Stimulated activated CD8-positive, alpha-beta memory T cell treated with anti-CD3 and anti-CD28 coated beads, Interleukin-7, amount 100 ng/mL, for 48 hours (primary cell): ENCODE data around the gene PDGFC.
"Not testable (repeated sequence)": the region's sequence is repeated elsewhere in the genome, so short reads cannot be mapped to it uniquely, and the experiment has no call there.

Source experiments
- DNase-seq, 2 donors: peaks; one replicate each; pipeline ENCODE4 v3.0.0-alpha.2; 2020; ENCODE audit warnings: low read depth in 1 of 2; ENCODE audit errors: extremely low read depth in 1 of 2

Gene PDGFC

GRCh38 chr4:156953001-156953400 is 18.6 kb downstream of the PDGFC start:
- no peak for DNase-seq

GRCh38 chr4:156952078-156952759 is 19.4 kb downstream of the PDGFC start:
- DNase-seq: no peak

DNA sequence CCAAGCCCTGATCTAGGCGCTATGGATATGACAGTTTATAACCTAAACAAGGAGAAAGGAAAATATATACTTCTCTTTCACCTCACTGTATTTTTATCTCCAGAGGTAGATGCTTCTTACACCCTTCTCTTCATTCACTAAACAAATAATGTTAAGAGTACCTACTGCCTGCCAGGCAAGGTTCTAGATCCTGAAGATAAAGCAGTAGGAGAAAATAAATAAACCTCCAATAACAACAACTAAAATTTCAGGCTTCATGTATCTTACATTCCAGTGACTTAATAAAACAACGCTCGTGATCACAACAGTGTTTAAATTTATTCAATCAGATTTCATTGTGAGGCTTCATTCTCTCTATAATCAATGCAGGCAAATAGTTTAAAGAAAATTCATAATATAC is 20.7 kb downstream of the PDGFC start:
- DNase-seq: no peak

DNA sequence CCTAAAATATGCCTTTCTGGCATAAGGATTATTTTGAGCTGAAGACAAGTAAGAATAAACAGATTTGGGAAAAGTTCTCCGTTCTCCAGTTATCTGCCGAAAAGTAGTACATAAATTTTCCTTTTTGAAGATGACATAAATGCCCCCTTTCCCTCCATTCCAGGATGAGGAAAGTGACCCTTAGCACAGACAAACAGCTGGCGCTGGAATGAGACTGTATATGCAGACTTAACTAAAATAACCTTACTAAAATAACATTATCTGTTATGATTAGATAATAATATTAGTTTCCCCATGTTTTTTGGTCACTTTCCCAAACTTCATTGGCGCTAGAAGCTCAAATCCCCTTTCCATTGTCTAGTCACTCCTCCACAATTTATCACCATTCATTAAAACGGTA is 21.5 kb downstream of the PDGFC start:
- DNase-seq: no peak

GRCh38 chr4:156949373-156949814 is 22.2 kb downstream of the PDGFC start:
- DNase-seq: no peak

- no peak for DNase-seq
These were observed 22.9 kb downstream of the PDGFC start for GRCh38 chr4:156948738-156949137.

- no peak for DNase-seq
These were observed 23.5 kb downstream of the PDGFC start for GRCh38 chr4:156948133-156948532.

GRCh38 chr4:156946516-156947424 is 24.8 kb downstream of the PDGFC start:
- DNase-seq: no peak

- no peak for DNase-seq
These were observed 26.1 kb downstream of the PDGFC start for GRCh38 chr4:156945532-156945931.

GRCh38 chr4:156942991-156943390 is 28.6 kb downstream of the PDGFC start:
- DNase-seq: no peak

DNA sequence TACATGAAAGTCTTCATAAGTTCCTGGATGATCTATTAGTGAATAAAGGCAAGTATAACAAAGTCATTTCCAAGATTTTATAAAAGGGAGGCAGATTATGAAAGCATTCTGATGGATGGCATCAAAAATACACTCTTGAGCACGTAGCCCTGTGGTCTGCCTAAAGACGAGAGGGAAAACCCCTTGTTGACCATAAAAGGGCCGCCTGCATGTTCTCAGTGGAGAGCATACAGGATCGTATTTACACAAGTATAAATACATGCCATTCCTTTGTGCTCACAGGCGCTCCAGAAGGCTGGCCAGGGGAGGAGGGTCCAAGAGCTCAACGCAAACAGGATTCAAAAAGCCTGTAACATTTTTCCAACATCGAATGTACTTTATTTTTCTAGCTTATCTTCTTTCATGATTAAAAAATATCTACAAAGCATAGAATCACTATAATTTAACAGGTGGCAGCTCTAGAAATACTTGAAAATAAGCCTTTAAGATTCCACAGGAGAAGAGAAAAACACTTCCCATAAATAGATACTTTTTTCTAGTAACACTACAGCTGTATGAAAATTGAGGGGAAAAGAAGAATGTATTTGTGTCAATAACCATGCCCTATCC is 29.6 kb downstream of the PDGFC start:
- DNase-seq: no peak

DNA sequence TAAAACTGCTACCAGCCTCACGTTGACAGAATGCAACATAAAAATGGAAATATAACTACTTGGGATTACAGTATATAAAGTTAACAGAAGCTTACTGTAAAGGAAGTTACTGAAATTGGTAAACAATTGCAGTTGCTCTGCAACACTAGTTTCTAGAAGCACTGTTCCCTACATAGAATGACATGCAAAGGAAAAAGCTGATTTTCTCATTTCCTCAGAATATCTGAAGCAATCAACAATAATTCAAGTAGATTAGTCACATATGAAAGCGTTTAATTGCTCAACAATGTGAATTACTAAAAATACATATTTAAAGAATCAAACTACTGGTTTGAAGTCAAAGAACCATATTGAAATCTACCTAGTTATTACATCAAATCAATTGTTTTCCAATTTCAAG is 31.8 kb downstream of the PDGFC start:
- no peak for DNase-seq

GRCh38 chr4:156939139-156939538 is 32.5 kb downstream of the PDGFC start:
- DNase-seq: no peak

DNA sequence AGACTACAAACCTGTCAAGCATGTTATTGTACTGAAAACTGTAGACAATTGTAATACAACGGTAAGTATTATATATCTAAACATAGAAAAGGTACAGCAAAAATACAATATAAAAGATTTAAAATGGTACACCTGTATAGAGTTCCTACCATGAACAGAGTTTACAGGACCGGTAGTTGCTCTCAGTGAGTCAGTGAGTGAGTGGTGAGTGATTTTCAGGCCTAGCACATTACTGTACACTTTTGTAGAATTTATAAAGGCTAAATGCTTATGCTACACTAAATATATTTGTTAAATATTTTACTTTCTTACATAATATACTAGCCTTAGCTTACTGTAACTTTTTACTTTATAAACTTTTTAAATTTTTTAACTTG is 37.4 kb downstream of the PDGFC start:
- DNase-seq: no peak

DNA sequence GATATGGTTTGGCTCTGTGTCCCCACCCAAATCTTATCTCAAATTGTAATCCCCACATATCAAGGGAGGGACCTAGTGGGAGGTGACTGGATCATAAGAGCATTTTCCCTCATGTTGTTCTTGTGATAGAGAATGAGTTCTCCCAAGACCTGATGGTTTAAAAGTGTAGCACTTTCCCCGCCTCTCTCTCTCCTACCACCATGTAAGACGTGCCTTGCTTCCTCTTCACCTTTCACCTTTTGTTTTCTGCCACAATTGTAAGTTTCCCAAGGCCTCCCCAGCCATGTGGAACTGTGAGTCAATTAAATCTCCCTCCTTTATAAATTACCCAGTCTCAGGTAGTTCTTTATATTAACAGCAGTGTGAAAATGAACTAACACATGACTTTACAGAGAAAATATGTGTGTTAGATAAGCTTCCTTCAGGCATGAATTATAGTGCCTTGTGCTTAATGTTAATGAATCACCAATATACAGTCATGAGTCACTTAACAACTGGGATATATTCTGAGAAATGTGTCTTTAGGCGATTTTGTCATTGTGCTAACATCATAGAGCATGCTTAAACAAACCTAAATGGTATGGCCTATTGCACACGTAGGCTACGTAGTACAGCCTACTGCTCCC is 37.9 kb downstream of the PDGFC start:
- no peak for DNase-seq

- DNase-seq: not testable (repeated sequence)
These were observed 39.2 kb downstream of the PDGFC start for GRCh38 chr4:156932360-156932759.

- no peak for DNase-seq
These were observed 40.3 kb downstream of the PDGFC start for GRCh38 chr4:156931267-156931666.

GRCh38 chr4:156929386-156930105 is 42.1 kb downstream of the PDGFC start:
- DNase-seq: no peak

DNA sequence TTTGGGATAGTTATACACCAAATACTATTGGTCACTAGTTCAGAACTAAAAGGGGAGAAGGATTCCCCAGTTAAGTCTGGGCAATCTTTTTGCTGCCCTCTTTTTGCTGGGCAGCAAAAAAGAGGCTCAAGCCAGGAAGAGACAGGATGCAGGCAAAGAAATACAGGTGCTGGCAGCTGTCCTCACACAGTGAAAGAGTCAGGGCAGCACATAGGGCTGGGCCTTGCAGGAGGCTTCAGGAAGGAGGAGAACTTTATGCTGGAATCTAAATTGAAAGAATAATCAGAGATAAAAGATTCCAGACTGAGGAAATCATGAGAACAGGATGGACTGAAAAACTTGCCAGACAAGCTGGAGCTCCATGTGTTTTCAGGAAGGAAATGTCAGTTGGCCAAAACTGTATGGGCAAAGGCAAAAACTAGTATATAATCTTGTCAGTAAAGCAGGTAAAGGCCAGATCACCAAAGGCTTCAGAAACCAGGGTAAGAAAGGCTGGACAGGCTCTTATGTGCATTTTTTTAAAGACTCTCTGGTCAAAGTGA is 46.8 kb downstream of the PDGFC start:
- DNase-seq: no peak

DNA sequence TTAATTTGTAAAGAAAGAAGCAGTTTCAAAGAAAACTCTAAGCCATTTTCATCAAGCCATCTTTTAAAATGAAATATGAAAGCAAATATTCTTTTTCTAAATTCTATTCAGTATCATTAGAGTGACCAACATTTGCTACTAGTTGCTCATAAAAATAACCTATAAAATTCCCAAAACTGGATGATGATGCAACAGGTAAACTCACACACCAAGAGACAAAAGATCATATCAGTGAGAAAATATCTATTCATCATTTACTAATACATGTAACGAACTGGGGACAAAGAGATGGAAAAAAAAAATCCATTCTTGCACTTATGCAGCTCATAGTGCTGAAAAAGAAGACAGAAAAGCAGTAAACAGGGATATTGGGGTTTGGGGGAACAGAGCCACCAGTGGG is 48.1 kb downstream of the PDGFC start:
- no peak for DNase-seq
